Cardiac fibroblast (primary cell): ENCODE data around the gene SYT11.

ENCODE experiments used
- DNase-seq, 2 donors: peaks; one replicate each; pipeline versions ENCODE4 v3.0.0 to v3.0.0-alpha.2; 2010; ENCODE audit warnings: low read depth in 2 of 2
- H3K4me3 ChIP-seq, 2 donors: replicated peaks in 1 of 2; 1 replicate in 1 of 2; 2 replicates in 1 of 2; pipeline ENCODE4 v1.5.1; 2011; ENCODE audit warnings: low read depth in 2 of 2, low read length in 2 of 2, mild to moderate bottlenecking in 2 of 2, moderate library complexity in 1 of 2
- CTCF ChIP-seq: IDR thresholded peaks from one replicate; pipeline ENCODE4 v1.5.1; 2011; ENCODE audit warnings: low read depth, mild to moderate bottlenecking, low read length, inconsistent platforms

SYT11 gene

GRCh38 chr1:155880251-155880650 is 20.9 kb downstream of the SYT11 start:
- no peak for TF ChIP-seq CTCF
- no peak overlapping the region for H3K4me3 ChIP-seq
- no peak for DNase-seq

- no peak for DNase-seq
- H3K4me3 ChIP-seq: no peak overlapping the region
- TF ChIP-seq CTCF: no peak
These were observed 21.6 kb downstream of the SYT11 start for GRCh38 chr1:155880950-155881349.

GRCh38 chr1:155882235-155882634 is 22.9 kb downstream of the SYT11 start:
- no peak for DNase-seq
- no peak overlapping the region for H3K4me3 ChIP-seq
- TF ChIP-seq CTCF: no peak

- no peak for TF ChIP-seq CTCF
- H3K4me3 ChIP-seq: no peak overlapping the region
- no peak for DNase-seq
These were observed 23.4 kb downstream of the SYT11 start for GRCh38 chr1:155882766-155883165.

- no peak for DNase-seq
- H3K4me3 ChIP-seq: no peak overlapping the region
- no peak for TF ChIP-seq CTCF
These were observed 24.9 kb downstream of the SYT11 start for GRCh38 chr1:155884031-155884960.

- DNase-seq: peak in 1 of 2 donors; percentile 14
- TF ChIP-seq CTCF: no peak
- no peak overlapping the region for H3K4me3 ChIP-seq
These were observed 25.6 kb downstream of the SYT11 start for GRCh38 chr1:155884982-155885381.
